OCI-LY1 (cell line): ENCODE measurements around the gene SP6.

Experiments
- CTCF ChIP-seq: fragments of 200-600 bp; sonication (generic), shearing (Covaris generic); IDR thresholded peaks from 2 replicates; pipeline ENCODE4 v1.5.1; 2017; ENCODE audit warnings: mild to moderate bottlenecking, antibody characterized with exemption, low read length, moderate library complexity, mixed read lengths
- EZH2 ChIP-seq: fragments of 200-600 bp; sonication (generic), shearing (Covaris generic); IDR thresholded peaks from 2 replicates; pipeline ENCODE4 v1.8.0; 2017; ENCODE audit warnings: borderline replicate concordance, mixed run types, mild to moderate bottlenecking, antibody characterized with exemption, low read length, moderate library complexity, mixed read lengths

- TF ChIP-seq CTCF, result no peak
- TF ChIP-seq EZH2, result no peak
Observed at GRCh38 chr17:47806026-47806912, 44.7 kb downstream of the SP6 start.
